Measurements from ENCODE around the gene PWP1. TPM values are rescaled to one million over a fixed set of nuclear protein-coding genes. Genes with fewer than 3 reads are reported as not detected.

PWP1 gene
- total and polyA plus RNA-seq, 9 of the 15 experiments (the other 6 are each of a cell fraction or from before 2014, with no cell fraction given): 61.6 to 401 (median 111) TPM

- TF ChIP-seq THRA (IDR thresholded peaks at IDR 0.05): no peak
Observed at GRCh38 chr12:107660235-107660634, 25.4 kb upstream of the PWP1 start (continued).

GRCh38 chr12:107660861-107661415 lies 24.7 kb upstream of the PWP1 start:
- intact Hi-C loops (cut with micrococcal nuclease): no loop called here
- Histone ChIP-seq H3K9me1 (ENCODE audit: control insufficient read depth, insufficient read depth, low read length) (no peaks in the 10 kb centered on the region), H3K9me3 (replicated peaks; ENCODE audit: control insufficient read depth, insufficient read depth, low read depth, low read length) (no peaks in the 10 kb centered on the region), H3K36me3 (ENCODE audit: control insufficient read depth, insufficient read depth, low read length) (no peaks in the 10 kb centered on the region), H4K20me1 (replicated peaks; ENCODE audit: control insufficient read depth, insufficient read depth, low read length) (0 out of 2 replicates have a peak, but pooled peaks cover 7% of the 10 kb centered on the region), H2AFZ (ENCODE audit: low read depth, low read length) (no peak overlapping the region; the same call in 1 of the 2 replicates), H3K27ac (ENCODE audit: extremely low read depth, low read depth, low read length) (no peak overlapping the region), H3K79me2 (ENCODE audit: control insufficient read depth, insufficient read depth, low read length) (no peaks in the 10 kb centered on the region), H3K9ac (ENCODE audit: insufficient read depth in 1 of 2, low read depth in 2 of 2, low read length in 2 of 2) (no peak overlapping the region), H3K27me3 (ENCODE audit: control insufficient read depth in 2 of 2, insufficient read depth in 2 of 2, low read length in 2 of 2) (peaks cover 31 to 56% of the 10 kb centered on the region in 2 experiments), H3K4me2 (ENCODE audit: insufficient read depth, low read length) (peak overlapping the region; percentile 16; the same call in 1 of the 2 replicates), H3K4me1 (replicated peaks in 1 of 2; ENCODE audit: control insufficient read depth in 2 of 2, insufficient read depth in 2 of 2, low read length in 2 of 2) (peaks cover 0 to 3% of the 10 kb centered on the region in 2 experiments; a peak in 3 of 5 replicates), H3K4me3 (no peak overlapping the region)
- no peak for DNase-seq (ENCODE audit: extremely low read depth in 1 of 4, low spot score in 3 of 4)
- no TSS peak for BruUV-seq (replicated peaks)
- no peak for ATAC-seq
- in situ Hi-C loops (cut with MboI): no loop called here
- TF ChIP-seq ZNF586 (CRISPR knock-in tag; conservative IDR thresholded peaks at IDR 0.05): no peak
- no peak for TF ChIP-seq NFE2 (IDR thresholded peaks at IDR 0.05; ENCODE audit: low read depth)
- TF ChIP-seq EP400 (IDR thresholded peaks at IDR 0.05): no peak
- no peak for TF ChIP-seq BRD4 (IDR thresholded peaks at IDR 0.05)
- no peak for TF ChIP-seq HIVEP1 (CRISPR knock-in tag; IDR thresholded peaks at IDR 0.05)
- POLR2A ChIA-PET: no interaction called here
- 3% methylated on average over 12 of the region's 12 CpGs for WGBS (ENCODE audit: insufficient coverage, low coverage, missing lambda C conversion rate)
- CTCF ChIA-PET (ENCODE audit: low intra/inter-chr PET ratio): no interaction called here
- no peak for FAIRE-seq
